Heart right ventricle (tissue), 16 donors: ENCODE measurements around the gene OR6B1. TPM values are rescaled to one million over a fixed set of nuclear protein-coding genes. Genes with fewer than 3 reads are reported as not detected.

Source experiments
- ATAC-seq, 8 donors: fragments of 200-7000 bp; cut with Tn5 transposase; one replicate each; pipeline ENCODE4 v1.9.1; 2020; ENCODE audit warnings: mild to moderate bottlenecking in 8 of 8, moderate library complexity in 8 of 8, moderate number of reproducible peaks in 1 of 8
- DNase-seq, 2 donors: peaks; one replicate each; pipeline ENCODE4 v3.0.0-alpha.2; 2020
- H3K27ac ChIP-seq, 10 donors: fragments of 200-600 bp; sonication (generic) in 2 of 10; one replicate each; pipeline versions ENCODE4 v1.5.0 to v1.8.0; 2020 to 2022; ENCODE audit warnings: mild to moderate bottlenecking in 3 of 10
- H3K27me3 ChIP-seq, 7 donors: fragments of 200-600 bp; one replicate each; pipeline ENCODE4 v1.8.0; 2021 to 2022; ENCODE audit warnings: mild to moderate bottlenecking in 2 of 7
- H3K36me3 ChIP-seq, 9 donors: fragments of 200-600 bp; sonication (generic) in 1 of 9; one replicate each; pipeline versions ENCODE4 v1.5.0 to v1.8.0; 2020 to 2022; ENCODE audit warnings: mild to moderate bottlenecking in 2 of 9
- H3K4me1 ChIP-seq, 9 donors: fragments of 200-600 bp; sonication (generic) in 1 of 9; one replicate each; pipeline versions ENCODE4 v1.5.0 to v1.8.0; 2020 to 2022; ENCODE audit warnings: mild to moderate bottlenecking in 4 of 9
- H3K4me3 ChIP-seq, 10 donors: fragments of 200-600 bp; sonication (generic) in 2 of 10; one replicate each; pipeline versions ENCODE4 v1.5.0 to v1.8.0; 2020 to 2022; ENCODE audit warnings: mild to moderate bottlenecking in 7 of 10, moderate library complexity in 2 of 10
- H3K9me3 ChIP-seq, 11 donors: fragments of 200-600 bp in 10 of 11; sonication (generic) in 2 of 11; one replicate each; pipeline versions ENCODE4 v1.5.0 to v1.8.0; 2013 to 2022; ENCODE audit warnings: mild to moderate bottlenecking in 2 of 11, control low read depth in 1 of 11, moderate library complexity in 1 of 11
- WGBS, 2 donors: extraction: QIAGEN DNeasy Blood & Tissue Kit; methylation state at CpG; one replicate each; pipeline ENCODE4 v1.1.7; 2013; ENCODE audit warnings: inconsistent platforms in 1 of 2; 5-methylcytosine and 5-hydroxymethylcytosine counted together
- intact Hi-C, 10 donors: fragments of 100-400 bp; cut with DNase I; formaldehyde crosslinking; loops; one replicate each; pipeline versions ENCODE4 v1.11.1 to v1.14.2; 2022
- polyA plus RNA-seq, 2 donors: library from polyadenylated mRNA; stranded (reverse); fragments of 200-250 nt; gene quantifications; one replicate each; pipeline ENCODE4 v1.2.3, GENCODE V29; 2013
- total RNA-seq, 10 donors: library from RNA; stranded (reverse); fragmentation: NEBNext Ultra II Directional in 3 of 10; extraction: Animal tissue kit (Norgen Biotek cat#: 25700) in 3 of 10; gene quantifications; one replicate each; pipeline versions ENCODE4 v1.2.1 to v1.2.4, GENCODE V29; 2021 to 2023
- TF ChIP-seq, protein P1 (sequence below), 9 donors: fragments of 200-600 bp; sonication (generic) in 2 of 9; IDR thresholded peaks; one replicate each; pipeline versions ENCODE4 v1.5.0 to v1.8.0; 2021 to 2022; ENCODE audit warnings: antibody characterized with exemption in 9 of 9, mild to moderate bottlenecking in 5 of 9, moderate library complexity in 1 of 9
- donor health status: Arrhythmogenic right ventricular cardiomyopathy.
- donor health status: ischemic (EF 13 %, LVEDD 7.1; RV severe dilation, severe dysfunction).
- donor health status: healthy with polysubstance abuse.
- donor health status: DM: no; HTN: yes; CAD: no.
- donor health status: DM: no; HTN: no; CAD: no.
- donor health status: ischemic (EF 25% LVEDD 6.9; RV normal size, moderate dysfunction).
- donor health status: ischemic (EF 25% LVEDD 5.7; RV mildly dilated, moderate dysfunction).
- donor health status: healthy.
- donor health status: DM: yes; HTN: yes; CAD: no.
- donor health status: Ischemic cardiomyopathy.
- donor health status: ischemic (EF 35%, LVEDD 5.7; RV mildly dilated, moderate dysfunction).
- donor health status: nonischemic (EF 11% LVEDD 7.7; RV severe dilation, severe dysfunction).
- donor health status: DM: yes; HTN: yes; CAD: no.
- donor health status: PGD.
- donor health status: ischemic (EF 29% LVEDD 5.4; RV normal size, mild dysfunction).
- donor health status: nonischemic (EF 23%, LVEDD 6.1; RV moderate dilation, normal function).

Gene OR6B1
- total and polyA plus RNA-seq, 12 donors = not detected

DNA sequence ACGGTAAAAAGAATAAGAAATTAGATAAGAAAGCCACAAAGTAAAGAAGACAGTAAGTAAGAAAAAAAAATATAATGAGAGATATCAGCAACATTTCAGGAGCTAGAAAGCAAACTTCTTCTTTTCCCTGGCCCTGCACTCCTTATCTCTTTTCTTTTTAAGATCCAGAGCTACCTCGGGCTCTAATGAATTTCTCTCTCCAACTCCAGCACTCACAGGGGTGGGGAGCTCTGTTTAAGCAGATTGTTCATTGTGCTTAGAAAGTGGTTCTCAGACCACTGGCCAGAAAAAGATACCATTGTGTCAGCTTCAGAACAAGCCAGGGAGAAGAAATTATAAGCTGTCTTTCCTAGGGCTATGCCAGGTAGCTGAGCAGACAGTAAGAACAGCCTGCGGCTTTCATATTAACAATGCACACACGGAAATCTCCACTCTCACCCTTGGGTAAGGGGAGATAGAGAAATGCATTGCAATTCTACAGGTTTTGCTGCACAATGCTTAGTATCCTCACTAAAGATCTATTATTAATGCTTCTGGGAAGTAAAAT lies 26.2 kb upstream of the OR6B1 start:
- 61 to 64% methylated on average over 4 of the region's 4 CpGs for WGBS, 2 donors
- Histone ChIP-seq H3K27me3 (no peaks in the 10 kb centered on the region), H3K36me3 (no peaks in the 10 kb centered on the region), H3K4me3 (no peak overlapping the region), H3K9me3 (peaks cover 0 to 10% (median 0%) of the 10 kb centered on the region in 11 donors), H3K4me1 (no peaks in the 10 kb centered on the region), H3K27ac (no peak overlapping the region)
- DNase-seq = no peak
- intact Hi-C loops = no loop called here
- TF ChIP-seq, protein P1, sequence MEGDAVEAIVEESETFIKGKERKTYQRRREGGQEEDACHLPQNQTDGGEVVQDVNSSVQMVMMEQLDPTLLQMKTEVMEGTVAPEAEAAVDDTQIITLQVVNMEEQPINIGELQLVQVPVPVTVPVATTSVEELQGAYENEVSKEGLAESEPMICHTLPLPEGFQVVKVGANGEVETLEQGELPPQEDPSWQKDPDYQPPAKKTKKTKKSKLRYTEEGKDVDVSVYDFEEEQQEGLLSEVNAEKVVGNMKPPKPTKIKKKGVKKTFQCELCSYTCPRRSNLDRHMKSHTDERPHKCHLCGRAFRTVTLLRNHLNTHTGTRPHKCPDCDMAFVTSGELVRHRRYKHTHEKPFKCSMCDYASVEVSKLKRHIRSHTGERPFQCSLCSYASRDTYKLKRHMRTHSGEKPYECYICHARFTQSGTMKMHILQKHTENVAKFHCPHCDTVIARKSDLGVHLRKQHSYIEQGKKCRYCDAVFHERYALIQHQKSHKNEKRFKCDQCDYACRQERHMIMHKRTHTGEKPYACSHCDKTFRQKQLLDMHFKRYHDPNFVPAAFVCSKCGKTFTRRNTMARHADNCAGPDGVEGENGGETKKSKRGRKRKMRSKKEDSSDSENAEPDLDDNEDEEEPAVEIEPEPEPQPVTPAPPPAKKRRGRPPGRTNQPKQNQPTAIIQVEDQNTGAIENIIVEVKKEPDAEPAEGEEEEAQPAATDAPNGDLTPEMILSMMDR (IDR thresholded peaks at IDR 0.05) = no peak
- no peak for ATAC-seq

DNA sequence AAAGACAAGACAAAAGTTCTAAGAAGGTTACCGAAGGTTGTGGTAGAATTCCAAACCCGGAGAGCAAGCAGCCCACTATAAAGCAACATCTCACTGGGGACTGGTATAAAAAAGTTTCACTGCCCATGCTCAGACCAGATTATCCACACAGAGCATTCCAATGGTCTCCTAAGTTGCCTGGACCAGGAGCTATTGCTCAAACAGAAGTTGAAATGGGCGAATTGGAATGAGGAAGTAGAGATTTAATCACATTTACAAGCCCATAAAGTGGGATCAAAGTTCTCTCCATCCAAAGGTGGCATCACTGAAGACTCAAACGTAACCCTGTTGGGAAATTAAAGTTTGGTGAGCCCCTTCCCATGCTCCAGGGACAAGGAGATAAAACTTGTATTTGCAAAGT lies 25.7 kb upstream of the OR6B1 start:
- Histone ChIP-seq H3K27me3 (no peaks in the 10 kb centered on the region), H3K4me3 (no peak overlapping the region), H3K27ac (no peak overlapping the region), H3K9me3 (peaks cover 0 to 10% (median 0%) of the 10 kb centered on the region in 11 donors), H3K36me3 (no peaks in the 10 kb centered on the region), H3K4me1 (no peaks in the 10 kb centered on the region)
- DNase-seq = no peak
- TF ChIP-seq, protein P1 (IDR thresholded peaks at IDR 0.05) = no peak
- intact Hi-C loops = no loop called here
- whole genome bisulfite sequencing, 2 donors = 80 to 87% methylated on average over 4 of the region's 4 CpGs
- no peak for ATAC-seq

DNA sequence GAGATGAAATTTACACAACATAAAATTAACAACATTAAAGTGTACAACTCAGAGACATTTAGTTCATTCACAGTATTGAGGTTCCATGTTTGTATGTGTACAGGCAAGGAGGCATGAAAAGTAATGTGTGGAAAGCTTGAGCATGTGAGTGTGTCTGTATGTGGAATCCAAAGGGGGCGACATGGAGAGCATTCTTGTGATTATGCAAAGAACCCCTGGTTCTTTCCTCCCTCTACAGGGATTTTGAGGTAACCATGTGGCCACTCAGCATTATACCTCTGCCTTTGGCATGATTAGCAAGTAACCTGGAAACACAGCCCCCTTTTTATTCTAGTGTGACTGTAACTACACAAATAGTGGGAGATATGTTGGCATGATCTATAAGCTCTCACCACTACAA lies 24.5 kb upstream of the OR6B1 start:
- H3K27ac ChIP-seq = no peak overlapping the region
- no peaks in the 10 kb centered on the region for H3K4me1 ChIP-seq
- H3K4me3 ChIP-seq = no peak overlapping the region
- TF ChIP-seq, protein P1 (IDR thresholded peaks at IDR 0.05) = no peak
- H3K36me3 ChIP-seq = no peaks in the 10 kb centered on the region
- intact Hi-C loops = no loop called here
- H3K9me3 ChIP-seq = peaks cover 0 to 10% (median 0%) of the 10 kb centered on the region in 11 donors
- ATAC-seq (no peak), DNase-seq (no peak)
- WGBS, 2 donors = 58 to 64% methylated on average over 1 of the region's 1 CpG
- H3K27me3 ChIP-seq = no peaks in the 10 kb centered on the region

DNA sequence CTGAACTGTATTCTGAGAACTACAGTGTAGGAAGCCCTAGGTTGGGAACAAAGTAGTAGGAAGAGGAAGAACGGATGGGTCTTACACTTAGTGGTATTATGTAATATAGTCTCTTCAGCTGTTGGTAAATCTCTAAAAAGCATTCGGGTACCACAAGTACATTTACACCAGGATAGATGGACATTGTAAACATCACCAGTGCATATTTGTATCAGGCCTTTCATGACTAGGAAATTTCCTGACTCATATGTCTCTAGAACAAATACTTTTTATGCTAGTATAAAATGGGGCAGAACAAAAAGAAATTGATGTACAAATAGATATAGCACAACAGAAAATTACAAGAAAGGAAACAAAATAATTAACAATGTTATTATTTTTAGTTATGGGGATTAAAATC lies 21.5 kb upstream of the OR6B1 start:
- TF ChIP-seq, protein P1 (IDR thresholded peaks at IDR 0.05) = no peak
- intact Hi-C loops = no loop called here

More for the DNA sequence above, 21.5 kb upstream of the OR6B1 start:
- H3K36me3 ChIP-seq = no peaks in the 10 kb centered on the region
- no peak overlapping the region for H3K27ac ChIP-seq
- no peaks in the 10 kb centered on the region for H3K9me3 ChIP-seq
- no peak overlapping the region for H3K4me3 ChIP-seq
- no peak for ATAC-seq
- WGBS, 2 donors = 77 to 90% methylated on average over 2 of the region's 2 CpGs
- no peaks in the 10 kb centered on the region for H3K4me1 ChIP-seq
- no peaks in the 10 kb centered on the region for H3K27me3 ChIP-seq
- no peak for DNase-seq
